Measurements from ENCODE around the gene URM1.

GRCh38 chr9:128390813-128391711 lies 19.9 kb downstream of the URM1 start:
- TF ChIP-seq CTCF (IDR thresholded peaks at IDR 0.05) (no peak), POLR2AphosphoS5 (IDR thresholded peaks at IDR 0.05) (no peak)

Measured in transverse colon (tissue), 4 donors.